ENCODE results near the gene ZFYVE21.

- no peak for TF ChIP-seq CTCF (IDR thresholded peaks at IDR 0.05; ENCODE audit: low read depth, low read length, poor library complexity, severe bottlenecking)
- TF ChIP-seq EZH2phosphoT487 (IDR thresholded peaks at IDR 0.05; ENCODE audit: borderline replicate concordance, low read length) = no peak
Observed at GRCh38 chr14:103711516-103712431, 3.8 kb upstream of the ZFYVE21 start.

Data from DOHH2 (cell line).